ENCODE measurements around the gene GPX4. TPM values are rescaled to one million over a fixed set of nuclear protein-coding genes. Genes with fewer than 3 reads are reported as not detected.

GPX4 gene
- total RNA-seq, 2 donors from 2014 or later = 251 to 308 TPM

DNA sequence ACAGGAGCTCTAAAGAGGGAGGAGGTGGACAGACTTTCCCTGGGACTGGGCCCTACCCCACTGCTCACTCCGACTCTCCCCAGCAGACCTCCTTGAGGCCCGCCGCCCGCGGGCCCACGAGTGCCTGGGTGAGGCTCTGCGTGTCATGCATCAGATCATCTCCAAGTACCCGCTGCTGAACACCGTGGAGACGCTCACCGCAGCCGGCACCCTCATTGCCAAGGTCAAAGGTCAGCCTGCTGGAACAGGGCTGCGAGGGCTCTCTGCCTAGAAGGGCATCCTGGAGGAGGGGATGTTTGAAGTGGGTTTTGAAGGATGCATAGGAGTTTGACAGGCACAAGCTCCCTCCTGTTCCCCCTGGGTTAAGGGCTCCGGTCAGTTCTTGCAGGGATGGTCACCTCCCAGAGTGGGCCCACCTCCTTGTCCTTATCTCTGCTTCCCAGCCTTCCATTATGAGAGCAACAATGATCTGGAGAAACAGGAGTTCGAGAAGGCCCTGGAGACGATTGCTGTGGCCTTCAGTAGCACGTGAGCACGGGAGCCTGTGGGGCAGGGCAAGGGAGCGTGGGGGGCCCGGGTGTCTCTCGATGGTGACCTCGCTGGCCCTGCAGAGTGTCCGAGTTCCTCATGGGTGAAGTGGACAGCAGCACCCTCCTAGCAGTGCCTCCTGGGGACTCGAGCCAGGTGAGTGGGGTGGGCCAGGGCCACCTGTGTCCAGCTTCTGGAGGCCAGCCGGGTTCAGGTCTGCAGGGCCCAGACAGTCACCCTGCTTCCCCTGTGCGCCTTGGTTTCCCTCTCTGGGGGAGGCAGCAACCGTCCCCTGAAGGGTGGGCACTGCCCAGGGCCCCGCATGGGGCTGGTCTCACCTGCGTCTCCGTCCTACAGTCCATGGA, 30.5 kb upstream of the GPX4 start:
- peaks cover 26 to 46% of the 10 kb centered on the region in 2 donors for H3K36me3 Mint-ChIP-seq (ENCODE audit: insufficient read depth in 2 of 2)
- H3K4me1 Mint-ChIP-seq (ENCODE audit: low read depth) = peaks cover 76% of the 10 kb centered on the region
- DNase-seq (no peak), ATAC-seq (replicated peaks in 1 of 2) (no peak)
- H3K4me3 Mint-ChIP-seq = peak overlapping the region; percentile 50 to 76
- no peaks in the 10 kb centered on the region for H3K27me3 Mint-ChIP-seq (ENCODE audit: low read depth)
- no peak overlapping the region for H3K27ac Mint-ChIP-seq
- no peaks in the 10 kb centered on the region for H3K9me3 Mint-ChIP-seq

DNA sequence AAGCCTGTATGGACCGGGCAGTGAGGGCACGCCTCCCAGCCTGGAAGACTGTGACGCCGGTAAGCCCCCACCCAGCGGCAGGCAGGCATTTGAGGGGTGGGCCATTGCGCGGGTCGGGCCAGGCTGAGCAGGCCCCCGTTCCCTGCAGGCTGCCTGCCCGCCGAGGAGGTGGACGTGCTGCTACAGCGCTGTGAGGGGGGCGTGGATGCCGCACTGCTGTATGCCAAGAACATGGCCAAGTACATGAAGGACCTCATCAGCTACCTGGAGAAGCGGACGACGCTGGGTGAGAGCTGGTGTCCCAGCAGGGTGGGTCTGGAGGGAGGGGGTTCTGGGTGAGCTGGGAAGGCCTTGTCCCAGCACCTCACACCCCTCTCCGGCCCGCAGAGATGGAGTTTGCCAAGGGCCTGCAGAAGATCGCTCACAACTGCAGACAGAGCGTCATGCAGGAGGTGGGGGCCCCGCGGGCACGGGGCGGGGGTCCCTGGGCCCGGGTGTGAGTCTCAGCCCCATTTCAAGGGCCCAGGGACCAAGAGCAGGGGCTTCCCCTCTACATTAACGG, 29.8 kb upstream of the GPX4 start:
- peak overlapping the region; percentile 50 to 76 for H3K4me3 Mint-ChIP-seq
- no peaks in the 10 kb centered on the region for H3K27me3 Mint-ChIP-seq (ENCODE audit: low read depth)
- DNase-seq (no peak), ATAC-seq (replicated peaks in 1 of 2) (peak in 1 of 2 donors; percentile 0)
- H3K27ac Mint-ChIP-seq = no peak overlapping the region
- H3K9me3 Mint-ChIP-seq = no peaks in the 10 kb centered on the region
- H3K4me1 Mint-ChIP-seq (ENCODE audit: low read depth) = peaks cover 71% of the 10 kb centered on the region
- H3K36me3 Mint-ChIP-seq (ENCODE audit: insufficient read depth in 2 of 2) = peaks cover 21 to 40% of the 10 kb centered on the region in 2 donors

- peak; percentile 33 to 42 for ATAC-seq (replicated peaks in 1 of 2)
These were observed 29.1 kb upstream of the GPX4 start for GRCh38 chr19:1074544-1075283.

DNA sequence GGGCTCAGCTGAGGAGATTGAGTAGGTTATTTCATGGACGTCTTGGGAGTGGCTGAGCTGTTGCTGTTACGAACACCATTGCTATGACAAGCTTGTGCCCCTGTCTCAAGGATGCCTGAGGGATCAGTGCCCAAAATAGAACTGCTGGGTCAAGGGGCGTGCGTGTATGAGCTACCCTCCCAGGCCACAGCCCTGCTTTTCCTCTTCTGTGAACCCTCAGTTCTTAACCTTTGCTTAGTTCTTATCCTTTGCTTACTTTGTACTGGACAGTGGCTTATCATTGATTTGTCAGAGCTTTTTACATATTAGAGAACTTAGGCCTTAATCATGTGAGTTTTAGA, 27.8 kb upstream of the GPX4 start:
- H3K27ac Mint-ChIP-seq = peak overlapping the region; percentile 92
- DNase-seq = no peak
- H3K27me3 Mint-ChIP-seq (ENCODE audit: low read depth) = no peaks in the 10 kb centered on the region
- H3K4me1 Mint-ChIP-seq (ENCODE audit: low read depth) = peaks cover 60% of the 10 kb centered on the region
- no peak for ATAC-seq (replicated peaks in 1 of 2)
- H3K9me3 Mint-ChIP-seq = no peaks in the 10 kb centered on the region
- peak overlapping the region; percentile 61 to 74 for H3K4me3 Mint-ChIP-seq
- peaks cover 17 to 38% of the 10 kb centered on the region in 2 donors for H3K36me3 Mint-ChIP-seq (ENCODE audit: insufficient read depth in 2 of 2)

More at GRCh38 chr19:1074544-1075283, 29.1 kb upstream of the GPX4 start:
- peaks cover 64% of the 10 kb centered on the region for H3K4me1 Mint-ChIP-seq (ENCODE audit: low read depth)
- H3K27me3 Mint-ChIP-seq (ENCODE audit: low read depth) = no peaks in the 10 kb centered on the region
- H3K36me3 Mint-ChIP-seq (ENCODE audit: insufficient read depth in 2 of 2) = peaks cover 17 to 38% of the 10 kb centered on the region in 2 donors
- peak overlapping the region; percentile 74 to 76 for H3K4me3 Mint-ChIP-seq
- DNase-seq = peak; percentile 90 to 91
- no peaks in the 10 kb centered on the region for H3K9me3 Mint-ChIP-seq
- H3K27ac Mint-ChIP-seq = no peak overlapping the region

DNA sequence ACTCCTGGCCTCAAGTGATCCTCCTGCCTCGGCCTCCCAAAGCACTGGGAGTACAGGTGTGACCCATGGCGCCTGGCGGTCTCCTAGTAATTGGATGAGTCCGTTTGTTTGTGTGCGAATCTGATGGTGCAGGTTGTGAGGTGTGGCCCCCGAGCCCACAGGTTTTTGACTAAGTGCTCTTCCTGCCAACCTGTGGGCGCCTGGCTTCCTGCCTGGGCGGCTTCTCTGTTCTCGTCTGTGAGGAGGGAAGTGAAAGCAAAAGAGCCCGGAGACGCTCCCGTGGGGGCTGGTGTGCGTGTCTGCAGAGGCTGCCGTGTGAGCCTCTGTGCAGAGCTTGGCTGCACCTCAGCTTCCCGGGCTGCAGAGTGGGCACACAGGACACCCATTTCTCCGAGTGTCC, 26.8 kb upstream of the GPX4 start:
- Mint-ChIP-seq H3K36me3 (ENCODE audit: insufficient read depth in 2 of 2) (peaks cover 13 to 35% of the 10 kb centered on the region in 2 donors), H3K4me1 (ENCODE audit: low read depth) (peaks cover 60% of the 10 kb centered on the region), H3K4me3 (peak overlapping the region; percentile 57 to 82), H3K27me3 (ENCODE audit: low read depth) (no peaks in the 10 kb centered on the region), H3K27ac (peak overlapping the region; percentile 72), H3K9me3 (no peaks in the 10 kb centered on the region)
- ATAC-seq (replicated peaks in 1 of 2) (peak; percentile 80 to 81), DNase-seq (peak; percentile 91 to 95)

DNA sequence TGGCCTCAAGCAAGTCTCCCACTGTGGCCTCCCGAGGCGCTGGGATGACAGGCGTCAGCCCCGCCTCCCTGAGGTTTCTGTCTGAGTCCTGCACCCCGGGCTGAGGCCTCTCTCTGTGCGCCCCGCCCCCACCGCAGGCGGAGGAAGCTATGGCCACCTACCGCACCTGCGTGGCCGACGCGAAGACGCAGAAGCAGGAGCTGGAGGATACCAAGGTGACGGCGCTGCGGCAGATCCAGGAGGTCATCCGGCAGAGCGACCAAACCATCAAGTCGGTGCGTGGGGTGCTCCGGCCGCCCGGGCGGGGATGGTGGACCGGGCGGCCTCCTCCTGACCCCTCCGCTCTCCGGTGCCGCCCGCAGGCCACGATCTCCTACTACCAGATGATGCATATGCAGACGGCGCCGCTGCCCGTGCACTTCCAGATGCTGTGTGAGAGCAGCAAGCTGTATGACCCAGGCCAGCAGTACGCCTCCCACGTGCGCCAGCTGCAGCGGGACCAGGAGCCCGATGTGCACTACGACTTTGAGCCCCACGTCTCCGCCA, 24.2 kb upstream of the GPX4 start:
- DNase-seq (peak; percentile 90 to 91), ATAC-seq (replicated peaks in 1 of 2) (peak; percentile 18 to 19)
- Mint-ChIP-seq H3K4me3 (peak overlapping the region; percentile 29 to 52), H3K4me1 (ENCODE audit: low read depth) (peaks cover 40% of the 10 kb centered on the region), H3K36me3 (ENCODE audit: insufficient read depth in 2 of 2) (peaks cover 13 to 32% of the 10 kb centered on the region in 2 donors), H3K9me3 (no peaks in the 10 kb centered on the region), H3K27ac (peak overlapping the region; percentile 55), H3K27me3 (ENCODE audit: low read depth) (no peaks in the 10 kb centered on the region)

- Mint-ChIP-seq H3K27me3 (ENCODE audit: low read depth) (no peaks in the 10 kb centered on the region), H3K27ac (no peak overlapping the region), H3K36me3 (ENCODE audit: insufficient read depth in 2 of 2) (peaks cover 18 to 36% of the 10 kb centered on the region in 2 donors), H3K9me3 (no peaks in the 10 kb centered on the region), H3K4me1 (ENCODE audit: low read depth) (peaks cover 43% of the 10 kb centered on the region), H3K4me3 (no peak overlapping the region)
- DNase-seq (no peak), ATAC-seq (replicated peaks in 1 of 2) (no peak)
These were observed 23.2 kb upstream of the GPX4 start for GRCh38 chr19:1080360-1081161.

DNA sequence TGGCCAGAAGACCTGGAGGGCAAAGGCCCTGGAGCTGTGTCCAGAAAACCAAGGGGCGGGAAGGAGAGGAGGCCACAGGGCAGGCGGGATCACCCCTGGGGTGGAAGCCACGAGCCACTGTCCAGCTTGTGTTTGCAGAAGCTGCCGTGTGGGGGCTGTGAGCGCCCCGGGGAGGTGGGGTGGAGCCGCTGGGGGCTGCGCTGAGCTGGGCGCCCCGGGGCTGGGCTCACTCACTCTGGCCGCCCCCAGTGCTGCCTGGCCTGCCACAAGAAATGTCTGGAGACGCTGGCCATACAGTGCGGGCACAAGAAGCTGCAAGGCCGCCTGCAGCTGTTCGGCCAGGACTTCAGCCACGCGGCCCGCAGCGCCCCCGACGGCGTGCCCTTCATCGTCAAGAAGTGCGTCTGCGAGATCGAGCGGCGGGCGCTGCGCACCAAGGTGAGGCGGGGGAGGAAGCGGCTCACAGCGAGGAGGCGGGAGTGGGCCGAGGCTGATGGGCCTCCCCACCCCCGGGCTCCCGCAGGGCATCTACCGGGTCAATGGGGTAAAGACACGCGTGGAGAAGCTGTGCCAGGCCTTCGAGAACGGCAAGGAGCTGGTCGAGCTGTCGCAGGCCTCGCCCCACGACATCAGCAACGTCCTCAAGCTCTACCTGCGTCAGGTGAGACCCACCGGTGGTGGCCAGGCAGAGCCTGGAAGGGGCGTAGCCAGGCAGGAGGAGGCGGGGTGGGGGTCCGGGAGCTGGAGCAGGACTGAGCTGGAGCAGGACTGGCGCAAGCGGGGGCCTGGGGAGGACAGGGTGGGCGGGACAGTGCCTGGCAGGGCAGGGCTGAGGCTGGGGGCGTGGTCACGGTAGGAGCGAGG, 22.3 kb upstream of the GPX4 start:
- Mint-ChIP-seq H3K4me1 (ENCODE audit: low read depth) (peaks cover 39% of the 10 kb centered on the region), H3K9me3 (no peaks in the 10 kb centered on the region), H3K36me3 (ENCODE audit: insufficient read depth in 2 of 2) (peaks cover 11 to 30% of the 10 kb centered on the region in 2 donors), H3K27me3 (ENCODE audit: low read depth) (no peaks in the 10 kb centered on the region), H3K27ac (no peak overlapping the region), H3K4me3 (no peak overlapping the region)
- no peak for DNase-seq
- no peak for ATAC-seq (replicated peaks in 1 of 2)

DNA sequence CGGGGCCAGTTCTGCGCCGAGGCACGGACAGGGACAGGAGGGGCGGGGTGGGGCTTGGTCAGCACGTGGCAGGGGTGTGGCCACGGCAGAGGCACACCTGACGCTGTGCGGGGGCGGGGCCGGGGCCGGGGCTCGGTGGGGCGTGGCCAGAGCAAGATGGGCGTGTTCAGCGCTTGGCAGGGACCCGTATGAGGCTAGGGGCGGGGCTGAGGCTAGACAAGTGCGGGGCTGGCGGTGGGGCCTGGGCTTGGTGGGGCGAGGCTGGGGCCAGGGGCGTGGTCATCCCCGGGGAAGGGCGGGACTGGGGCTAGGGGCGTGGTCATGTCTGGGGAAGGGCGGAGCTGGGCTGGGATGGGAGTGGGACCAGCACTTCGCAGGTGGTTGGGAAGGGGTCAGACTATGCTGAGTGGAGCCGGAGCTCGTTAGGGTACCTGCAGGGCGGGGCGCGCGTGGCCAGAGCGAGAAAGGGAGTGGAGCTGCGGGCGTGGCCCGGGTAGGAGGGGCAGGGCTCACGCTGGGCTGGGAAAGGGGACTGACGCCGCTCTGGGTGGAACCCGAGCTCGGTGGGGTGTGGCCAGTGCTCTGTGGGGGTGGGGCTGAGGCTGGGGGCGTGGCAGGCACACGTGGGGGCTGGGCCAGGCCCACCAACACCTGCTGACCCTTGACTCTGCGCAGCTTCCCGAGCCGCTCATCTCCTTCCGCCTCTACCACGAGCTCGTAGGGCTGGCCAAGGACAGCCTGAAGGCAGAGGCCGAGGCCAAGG, 21.4 kb upstream of the GPX4 start:
- peak overlapping the region; percentile 50 for H3K27ac Mint-ChIP-seq
- H3K4me3 Mint-ChIP-seq = no peak overlapping the region
- peaks cover 32% of the 10 kb centered on the region for H3K4me1 Mint-ChIP-seq (ENCODE audit: low read depth)
- no peaks in the 10 kb centered on the region for H3K9me3 Mint-ChIP-seq
- H3K36me3 Mint-ChIP-seq (ENCODE audit: insufficient read depth in 2 of 2) = peaks cover 9 to 25% of the 10 kb centered on the region in 2 donors
- H3K27me3 Mint-ChIP-seq (ENCODE audit: low read depth) = no peaks in the 10 kb centered on the region
- ATAC-seq (replicated peaks in 1 of 2) = peak; percentile 77
- DNase-seq = peak; percentile 93 to 94

DNA sequence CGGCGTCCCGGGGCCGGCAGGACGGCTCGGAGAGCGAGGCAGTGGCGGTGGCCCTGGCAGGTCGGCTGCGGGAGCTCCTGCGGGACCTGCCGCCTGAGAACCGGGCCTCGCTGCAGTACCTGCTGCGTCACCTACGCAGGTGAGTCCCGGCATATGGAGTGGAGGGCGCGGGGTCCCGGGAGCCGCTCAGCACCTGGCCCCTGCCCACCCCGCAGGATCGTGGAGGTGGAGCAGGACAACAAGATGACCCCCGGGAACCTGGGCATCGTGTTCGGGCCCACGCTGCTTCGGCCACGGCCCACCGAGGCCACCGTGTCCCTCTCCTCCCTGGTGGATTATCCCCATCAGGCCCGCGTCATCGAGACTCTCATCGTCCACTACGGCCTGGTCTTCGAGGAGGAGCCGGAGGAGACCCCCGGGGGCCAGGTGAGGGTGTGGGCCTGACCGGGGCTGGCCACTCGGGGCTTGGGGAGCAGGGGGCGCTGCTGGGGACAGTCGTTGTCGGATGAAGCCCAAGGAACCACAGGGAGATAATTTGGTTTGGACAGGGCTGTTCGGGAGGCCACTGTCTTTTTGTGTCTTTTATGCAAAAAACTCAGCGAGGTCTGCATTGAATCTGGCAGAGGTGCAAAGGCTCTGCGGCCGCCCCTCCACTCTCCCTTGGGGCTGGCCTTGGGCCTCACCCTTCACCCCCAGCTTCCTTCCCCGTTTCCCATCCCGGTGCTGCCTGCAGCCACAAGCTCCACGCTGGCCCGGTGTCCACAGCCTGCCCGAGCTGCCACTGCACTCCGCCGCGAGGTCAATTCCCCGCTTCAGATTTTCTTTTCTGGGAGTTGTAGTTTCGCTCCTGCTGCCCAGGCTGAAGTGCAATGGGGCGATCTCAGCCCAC, 20.6 kb upstream of the GPX4 start:
- Mint-ChIP-seq H3K4me1 (ENCODE audit: low read depth) (peaks cover 33% of the 10 kb centered on the region), H3K36me3 (ENCODE audit: insufficient read depth in 2 of 2) (peaks cover 10 to 24% of the 10 kb centered on the region in 2 donors), H3K27me3 (ENCODE audit: low read depth) (no peaks in the 10 kb centered on the region), H3K9me3 (no peaks in the 10 kb centered on the region), H3K27ac (peak overlapping the region; percentile 46), H3K4me3 (no peak overlapping the region)
- ATAC-seq (replicated peaks in 1 of 2) (no peak), DNase-seq (no peak)
